AG10803 (cell line): ENCODE data around the gene EPB41L4A.

Experiments
- DNase-seq: peaks from one replicate; pipeline ENCODE4 v3.0.0; 2010; ENCODE audit warnings: low read depth
- H3K4me3 ChIP-seq: 2 replicates; pipeline ENCODE4 v1.5.1; 2011; ENCODE audit warnings: mild to moderate bottlenecking, low read length, control low read depth
- CTCF ChIP-seq: conservative IDR thresholded peaks from 2 replicates; pipeline ENCODE4 v1.5.1; 2011; ENCODE audit warnings: mild to moderate bottlenecking, low read length, control low read depth, inconsistent platforms

EPB41L4A gene

GRCh38 chr5:112257005-112257404, 162.1 kb downstream of the EPB41L4A start:
- TF ChIP-seq CTCF = no peak
- DNase-seq = no peak

GRCh38 chr5:112254303-112254702, 164.8 kb downstream of the EPB41L4A start:
- DNase-seq = no peak
- no peak for TF ChIP-seq CTCF
- H3K4me3 ChIP-seq = no peak overlapping the region

More at GRCh38 chr5:112257005-112257404, 162.1 kb downstream of the EPB41L4A start:
- H3K4me3 ChIP-seq = no peak overlapping the region

- H3K4me3 ChIP-seq = no peak overlapping the region
- TF ChIP-seq CTCF = no peak
- DNase-seq = peak; percentile 45
Measured at GRCh38 chr5:112253478-112254250, 165.4 kb downstream of the EPB41L4A start.

GRCh38 chr5:112250551-112250950, 168.5 kb downstream of the EPB41L4A start:
- H3K4me3 ChIP-seq = no peak overlapping the region
- no peak for TF ChIP-seq CTCF
- DNase-seq = no peak

GRCh38 chr5:112248623-112249022, 170.5 kb downstream of the EPB41L4A start:
- no peak for DNase-seq
- TF ChIP-seq CTCF = no peak

GRCh38 chr5:112247960-112248359, 171.1 kb downstream of the EPB41L4A start:
- H3K4me3 ChIP-seq = no peak overlapping the region
- DNase-seq = no peak
- TF ChIP-seq CTCF = no peak

More at GRCh38 chr5:112248623-112249022, 170.5 kb downstream of the EPB41L4A start:
- H3K4me3 ChIP-seq = no peak overlapping the region

GRCh38 chr5:112245656-112246055, 173.4 kb downstream of the EPB41L4A start:
- H3K4me3 ChIP-seq = no peak overlapping the region
- no peak for TF ChIP-seq CTCF
- no peak for DNase-seq
